Neural cell (in vitro differentiated cells): ENCODE results near the gene COX10. TPM values are rescaled to one million over a fixed set of nuclear protein-coding genes. Genes with fewer than 3 reads are reported as not detected.

Source experiments
- H2AFZ ChIP-seq: fragments of 200-600, 300-800 bp; sonication (generic), shearing (Covaris generic); 2 replicates; pipeline ENCODE4 v1.6.0; 2014; ENCODE audit warnings: low read depth, mild to moderate bottlenecking, antibody characterized with exemption, low read length, moderate library complexity
- H3F3A ChIP-seq: fragments of 200-600 bp; shearing (Covaris generic); 2 replicates; pipeline ENCODE4 v1.6.1; 2016; ENCODE audit warnings: mild to moderate bottlenecking, moderate library complexity, mixed read lengths, antibody characterized with exemption, low read length; ENCODE audit not compliant: insufficient read depth, poor library complexity, severe bottlenecking
- H3K27ac ChIP-seq: fragments of 200-600, 300-800 bp; sonication (generic), shearing (Covaris generic); 2 replicates; pipeline ENCODE4 v1.5.1; 2014; ENCODE audit warnings: mild to moderate bottlenecking, low read length, moderate library complexity
- H3K27me3 ChIP-seq: fragments of 300-800, 200-600 bp; sonication (generic), shearing (Covaris generic); 2 replicates; pipeline ENCODE4 v1.6.0; 2014; ENCODE audit warnings: mild to moderate bottlenecking, low read depth, low read length, moderate library complexity; ENCODE audit not compliant: insufficient read depth
- H3K36me3 ChIP-seq: fragments of 300-800, 200-600 bp; sonication (generic), shearing (Covaris generic); 2 replicates; pipeline ENCODE4 v1.5.1; 2014; ENCODE audit warnings: mild to moderate bottlenecking, antibody characterized with exemption, low read length, moderate library complexity; ENCODE audit not compliant: insufficient read depth
- H3K4me2 ChIP-seq: fragments of 300-800, 200-600 bp; sonication (generic), shearing (Covaris generic); 2 replicates; pipeline ENCODE4 v1.6.0; 2014; ENCODE audit warnings: mild to moderate bottlenecking, low read length
- H3K4me3 ChIP-seq: fragments of 300-800, 200-600 bp; sonication (generic), shearing (Covaris generic); 2 replicates; pipeline ENCODE4 v1.5.1; 2014; ENCODE audit warnings: mild to moderate bottlenecking, low read length, moderate library complexity
- H3K79me2 ChIP-seq: fragments of 200-600 bp; shearing (Covaris generic); replicated peaks from 2 replicates; pipeline ENCODE4 v1.6.0; 2014; ENCODE audit warnings: mild to moderate bottlenecking, low read length, moderate library complexity; ENCODE audit not compliant: insufficient read depth
- H3K9ac ChIP-seq: fragments of 300-800, 200-600 bp; sonication (generic), shearing (Covaris generic); 2 replicates; pipeline ENCODE4 v1.6.1; 2016; ENCODE audit warnings: mild to moderate bottlenecking, low read length, mixed read lengths
- H3K9me2 ChIP-seq: fragments of 200-600 bp; shearing (Covaris generic); 2 replicates; pipeline ENCODE4 v1.6.1; 2016; ENCODE audit warnings: mild to moderate bottlenecking, low read length, mixed read lengths; ENCODE audit not compliant: insufficient read depth
- H3K9me3 ChIP-seq: fragments of 200-600, 300-800 bp; sonication (generic), shearing (Covaris generic); 2 replicates; pipeline ENCODE4 v1.6.1; 2016; ENCODE audit warnings: mild to moderate bottlenecking, mixed run types, low read length, moderate library complexity, mixed read lengths
- H4K20me1 ChIP-seq: fragments of 200-600 bp; shearing (Covaris generic); 2 replicates; pipeline ENCODE4 v1.6.1; 2016; ENCODE audit warnings: mild to moderate bottlenecking, mixed run types; ENCODE audit not compliant: insufficient read depth
- CTCF ChIP-seq: fragments of 450-650 bp; IDR thresholded peaks from 2 replicates; pipeline ENCODE4 v1.5.1; 2014; ENCODE audit warnings: antibody characterized with exemption, mild to moderate bottlenecking, moderate library complexity; ENCODE audit not compliant: poor library complexity, severe bottlenecking
- EP300 ChIP-seq: fragments of 450-650 bp; conservative IDR thresholded peaks from 2 replicates; pipeline ENCODE4 v1.6.1; 2014; ENCODE audit warnings: antibody characterized with exemption, mild to moderate bottlenecking, moderate library complexity; ENCODE audit not compliant: poor library complexity, severe bottlenecking
- EZH2 ChIP-seq: fragments of 200-600, 300-800 bp; shearing (Covaris generic), sonication (generic); IDR thresholded peaks from 2 replicates; pipeline ENCODE4 v1.6.1; 2014; ENCODE audit warnings: antibody characterized with exemption, low read length, borderline replicate concordance, mild to moderate bottlenecking; ENCODE audit not compliant: insufficient read depth, poor library complexity, severe bottlenecking
- MXI1 ChIP-seq: fragments of 450-650 bp; conservative IDR thresholded peaks from 2 replicates; pipeline ENCODE4 v1.6.1; 2014; ENCODE audit warnings: antibody characterized with exemption, mild to moderate bottlenecking; ENCODE audit not compliant: poor library complexity, severe bottlenecking
- POLR2AphosphoS5 ChIP-seq: IDR thresholded peaks from 2 replicates; pipeline ENCODE4 v1.6.1; 2012
- RAD21 ChIP-seq: fragments of 450-650 bp; conservative IDR thresholded peaks from 2 replicates; pipeline ENCODE4 v1.6.1; 2014; ENCODE audit warnings: antibody characterized with exemption, mild to moderate bottlenecking, moderate library complexity
- REST ChIP-seq: IDR thresholded peaks from 2 replicates; pipeline ENCODE4 v1.6.1; 2012; ENCODE audit warnings: borderline replicate concordance
- SMC3 ChIP-seq: fragments of 450-650 bp; conservative IDR thresholded peaks from 2 replicates; pipeline ENCODE4 v1.6.1; 2014; ENCODE audit warnings: antibody characterized with exemption, mild to moderate bottlenecking, moderate library complexity; ENCODE audit not compliant: poor library complexity
- TAF1 ChIP-seq: IDR thresholded peaks from 2 replicates; pipeline ENCODE4 v1.6.1; 2012; ENCODE audit warnings: low read depth
- polyA plus RNA-seq: library from polyadenylated mRNA; depleted of rRNA; stranded (reverse); fragments of >200 nt; gene quantifications from 2 replicates; pipeline ENCODE4 v1.2.3, GENCODE V29; 2014

COX10 gene
- polyA plus RNA-seq, 1 donor from 2014 or later = 7.2 TPM

- H3K36me3 ChIP-seq = no peaks in the 10 kb centered on the region
- H3K27ac ChIP-seq = no peak overlapping the region
- no peak for TF ChIP-seq MXI1
- TF ChIP-seq RAD21 = no peak
- TF ChIP-seq EP300 = no peak
- TF ChIP-seq POLR2AphosphoS5 = no peak
- no peak for TF ChIP-seq REST
- no peak for TF ChIP-seq CTCF
- no peak for TF ChIP-seq SMC3
- TF ChIP-seq EZH2 = no peak
- H3F3A ChIP-seq = no peaks in the 10 kb centered on the region
- H3K4me2 ChIP-seq = no peak overlapping the region
- H3K79me2 ChIP-seq = no peaks in the 10 kb centered on the region
- no peak overlapping the region for H3K4me3 ChIP-seq
- no peaks in the 10 kb centered on the region for H3K27me3 ChIP-seq
- H3K9ac ChIP-seq = no peak overlapping the region
- no peaks in the 10 kb centered on the region for H4K20me1 ChIP-seq
- H3K9me3 ChIP-seq = no peaks in the 10 kb centered on the region
- H2AFZ ChIP-seq = no peak overlapping the region
- H3K9me2 ChIP-seq = no peaks in the 10 kb centered on the region
Observed at GRCh38 chr17:14212401-14212800, 143.1 kb downstream of the COX10 start.

GRCh38 chr17:14214271-14214670 is 145.0 kb downstream of the COX10 start:
- no peak overlapping the region for H3K27ac ChIP-seq
- no peaks in the 10 kb centered on the region for H3K9me3 ChIP-seq
- no peak overlapping the region for H3K4me3 ChIP-seq
- H3K27me3 ChIP-seq = no peaks in the 10 kb centered on the region
- H4K20me1 ChIP-seq = no peaks in the 10 kb centered on the region
- H2AFZ ChIP-seq = no peak overlapping the region
- no peak overlapping the region for H3K4me2 ChIP-seq
- H3K9ac ChIP-seq = no peak overlapping the region
- no peaks in the 10 kb centered on the region for H3K79me2 ChIP-seq
- no peaks in the 10 kb centered on the region for H3F3A ChIP-seq
- H3K9me2 ChIP-seq = no peaks in the 10 kb centered on the region
- no peaks in the 10 kb centered on the region for H3K36me3 ChIP-seq
- TF ChIP-seq MXI1 (no peak), POLR2AphosphoS5 (no peak), EP300 (no peak), CTCF (no peak), RAD21 (no peak), SMC3 (no peak), TAF1 (no peak), EZH2 (no peak), REST (no peak)
